ENCODE data around the gene ZMIZ1.

Gene ZMIZ1

DNA sequence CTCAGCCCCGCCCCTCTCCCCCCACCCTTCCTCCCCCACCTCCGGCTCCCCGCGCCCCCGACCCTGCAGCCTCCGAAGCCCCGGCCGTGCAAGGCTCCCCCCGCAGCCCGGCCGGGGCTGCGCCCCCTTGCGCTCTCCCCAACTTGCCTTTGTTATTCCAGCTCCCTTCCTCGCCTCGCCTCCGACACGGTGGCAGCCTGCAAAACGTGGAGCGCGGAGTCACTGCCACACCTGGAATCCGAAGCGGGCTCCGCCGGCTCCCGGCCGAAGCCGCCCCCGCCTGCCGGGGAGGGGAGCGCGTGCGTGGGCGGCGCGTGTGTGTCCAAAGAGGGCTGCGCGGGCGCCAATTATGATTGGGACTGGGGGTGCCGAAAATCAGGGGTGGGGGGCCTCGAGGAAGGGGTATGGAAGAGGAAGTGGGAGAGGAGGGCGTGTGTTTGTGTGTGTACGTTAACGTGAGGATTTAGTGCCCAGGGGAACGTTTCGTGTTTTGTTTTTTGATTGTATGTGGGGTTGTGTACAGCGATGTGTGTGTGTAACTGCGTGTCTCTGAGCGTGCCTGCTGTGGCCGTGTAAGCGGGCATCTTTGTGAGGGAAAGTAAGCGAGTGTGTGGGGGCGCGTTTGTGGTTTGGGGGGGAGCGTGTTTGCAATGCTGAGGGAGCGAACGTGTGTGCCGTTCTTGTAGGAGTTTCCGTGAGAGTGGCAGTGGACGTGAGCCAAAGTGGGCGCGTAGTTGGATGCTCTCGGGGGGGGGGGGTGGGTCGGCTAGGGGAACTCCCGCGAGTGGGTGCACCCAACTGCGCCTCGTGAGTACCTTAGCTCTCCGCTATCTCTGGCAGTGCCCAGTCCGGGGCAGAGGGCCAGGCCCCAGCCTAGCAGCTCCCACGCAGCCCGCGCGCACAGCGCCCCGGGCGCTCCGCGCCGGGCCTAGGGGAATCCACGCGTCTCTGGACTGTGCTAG, 1.2 kb upstream of the ZMIZ1 start (continued):
- TF ChIP-seq, protein P1, sequence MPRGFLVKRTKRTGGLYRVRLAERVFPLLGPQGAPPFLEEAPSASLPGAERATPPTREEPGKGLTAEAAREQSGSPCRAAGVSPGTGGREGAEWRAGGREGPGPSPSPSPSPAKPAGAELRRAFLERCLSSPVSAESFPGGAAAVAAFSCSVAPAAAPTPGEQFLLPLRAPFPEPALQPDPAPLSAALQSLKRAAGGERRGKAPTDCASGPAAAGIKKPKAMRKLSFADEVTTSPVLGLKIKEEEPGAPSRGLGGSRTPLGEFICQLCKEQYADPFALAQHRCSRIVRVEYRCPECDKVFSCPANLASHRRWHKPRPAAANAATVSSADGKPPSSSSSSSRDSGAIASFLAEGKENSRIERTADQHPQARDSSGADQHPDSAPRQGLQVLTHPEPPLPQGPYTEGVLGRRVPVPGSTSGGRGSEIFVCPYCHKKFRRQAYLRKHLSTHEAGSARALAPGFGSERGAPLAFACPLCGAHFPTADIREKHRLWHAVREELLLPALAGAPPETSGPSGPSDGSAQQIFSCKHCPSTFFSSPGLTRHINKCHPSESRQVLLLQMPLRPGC (tag by site-specific recombination; IDR thresholded peaks at IDR 0.05) = peak; percentile 41; the same call in 1 of the 2 replicates
- no peak for TF ChIP-seq ZNF248 (tag by site-specific recombination; IDR thresholded peaks at IDR 0.05)
- TF ChIP-seq SP7 (tag by site-specific recombination; IDR thresholded peaks at IDR 0.05) = peak; percentile 72
- TF ChIP-seq, protein P2, sequence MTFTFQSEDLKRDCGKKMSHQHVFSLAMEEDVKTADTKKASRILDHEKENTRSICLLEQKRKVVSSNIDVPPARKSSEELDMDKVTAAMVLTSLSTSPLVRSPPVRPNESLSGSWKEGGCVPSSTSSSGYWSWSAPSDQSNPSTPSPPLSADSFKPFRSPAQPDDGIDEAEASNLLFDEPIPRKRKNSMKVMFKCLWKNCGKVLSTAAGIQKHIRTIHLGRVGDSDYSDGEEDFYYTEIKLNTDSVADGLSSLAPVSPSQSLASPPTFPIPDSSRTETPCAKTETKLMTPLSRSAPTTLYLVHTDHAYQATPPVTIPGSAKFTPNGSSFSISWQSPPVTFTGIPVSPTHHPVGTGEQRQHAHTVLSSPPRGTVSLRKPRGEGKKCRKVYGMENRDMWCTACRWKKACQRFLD (tag by site-specific recombination; IDR thresholded peaks at IDR 0.05) = no peak
- TF ChIP-seq ZNF629 (tag by site-specific recombination; IDR thresholded peaks at IDR 0.05) = peak; percentile 80
- TF ChIP-seq ZNF394 (tag by site-specific recombination; IDR thresholded peaks at IDR 0.05; ENCODE audit: borderline replicate concordance) = peak; percentile 30; the same call in 1 of the 2 replicates
- TF ChIP-seq ZNF621 (tag by site-specific recombination; IDR thresholded peaks at IDR 0.05) = no peak
- TF ChIP-seq, protein P3, sequence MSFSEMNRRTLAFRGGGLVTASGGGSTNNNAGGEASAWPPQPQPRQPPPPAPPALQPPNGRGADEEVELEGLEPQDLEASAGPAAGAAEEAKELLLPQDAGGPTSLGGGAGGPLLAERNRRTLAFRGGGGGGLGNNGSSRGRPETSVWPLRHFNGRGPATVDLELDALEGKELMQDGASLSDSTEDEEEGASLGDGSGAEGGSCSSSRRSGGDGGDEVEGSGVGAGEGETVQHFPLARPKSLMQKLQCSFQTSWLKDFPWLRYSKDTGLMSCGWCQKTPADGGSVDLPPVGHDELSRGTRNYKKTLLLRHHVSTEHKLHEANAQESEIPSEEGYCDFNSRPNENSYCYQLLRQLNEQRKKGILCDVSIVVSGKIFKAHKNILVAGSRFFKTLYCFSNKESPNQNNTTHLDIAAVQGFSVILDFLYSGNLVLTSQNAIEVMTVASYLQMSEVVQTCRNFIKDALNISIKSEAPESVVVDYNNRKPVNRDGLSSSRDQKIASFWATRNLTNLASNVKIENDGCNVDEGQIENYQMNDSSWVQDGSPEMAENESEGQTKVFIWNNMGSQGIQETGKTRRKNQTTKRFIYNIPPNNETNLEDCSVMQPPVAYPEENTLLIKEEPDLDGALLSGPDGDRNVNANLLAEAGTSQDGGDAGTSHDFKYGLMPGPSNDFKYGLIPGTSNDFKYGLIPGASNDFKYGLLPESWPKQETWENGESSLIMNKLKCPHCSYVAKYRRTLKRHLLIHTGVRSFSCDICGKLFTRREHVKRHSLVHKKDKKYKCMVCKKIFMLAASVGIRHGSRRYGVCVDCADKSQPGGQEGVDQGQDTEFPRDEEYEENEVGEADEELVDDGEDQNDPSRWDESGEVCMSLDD (tag by site-specific recombination; IDR thresholded peaks at IDR 0.05) = peak; percentile 97
- no peak for TF ChIP-seq YY2 (tag by site-specific recombination; IDR thresholded peaks at IDR 0.05)
- TF ChIP-seq ZNF561 (tag by site-specific recombination; IDR thresholded peaks at IDR 0.05; ENCODE audit: borderline replicate concordance) = no peak
- TF ChIP-seq ZNF155 (tag by site-specific recombination; IDR thresholded peaks at IDR 0.05) = no peak
- TF ChIP-seq MEIS1 (CRISPR knock-in tag; IDR thresholded peaks at IDR 0.05; ENCODE audit: borderline replicate concordance) = no peak
- TF ChIP-seq ZNF121 (tag by site-specific recombination; IDR thresholded peaks at IDR 0.05) = no peak; the same call in 1 of the 2 replicates
- no peak for TF ChIP-seq ZNF223 (tag by site-specific recombination; IDR thresholded peaks at IDR 0.05)
- TF ChIP-seq, protein P4, sequence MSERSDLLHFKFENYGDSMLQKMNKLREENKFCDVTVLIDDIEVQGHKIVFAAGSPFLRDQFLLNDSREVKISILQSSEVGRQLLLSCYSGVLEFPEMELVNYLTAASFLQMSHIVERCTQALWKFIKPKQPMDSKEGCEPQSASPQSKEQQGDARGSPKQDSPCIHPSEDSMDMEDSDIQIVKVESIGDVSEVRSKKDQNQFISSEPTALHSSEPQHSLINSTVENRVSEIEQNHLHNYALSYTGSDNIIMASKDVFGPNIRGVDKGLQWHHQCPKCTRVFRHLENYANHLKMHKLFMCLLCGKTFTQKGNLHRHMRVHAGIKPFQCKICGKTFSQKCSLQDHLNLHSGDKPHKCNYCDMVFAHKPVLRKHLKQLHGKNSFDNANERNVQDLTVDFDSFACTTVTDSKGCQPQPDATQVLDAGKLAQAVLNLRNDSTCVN (tag by site-specific recombination; optimal IDR thresholded peaks at IDR 0.05) = peak; percentile 96
- peak; percentile 65 for TF ChIP-seq KLF1 (tag by site-specific recombination; IDR thresholded peaks at IDR 0.05)
- no peak for TF ChIP-seq ZNF548 (tag by site-specific recombination; IDR thresholded peaks at IDR 0.05)
- TF ChIP-seq, protein P5, sequence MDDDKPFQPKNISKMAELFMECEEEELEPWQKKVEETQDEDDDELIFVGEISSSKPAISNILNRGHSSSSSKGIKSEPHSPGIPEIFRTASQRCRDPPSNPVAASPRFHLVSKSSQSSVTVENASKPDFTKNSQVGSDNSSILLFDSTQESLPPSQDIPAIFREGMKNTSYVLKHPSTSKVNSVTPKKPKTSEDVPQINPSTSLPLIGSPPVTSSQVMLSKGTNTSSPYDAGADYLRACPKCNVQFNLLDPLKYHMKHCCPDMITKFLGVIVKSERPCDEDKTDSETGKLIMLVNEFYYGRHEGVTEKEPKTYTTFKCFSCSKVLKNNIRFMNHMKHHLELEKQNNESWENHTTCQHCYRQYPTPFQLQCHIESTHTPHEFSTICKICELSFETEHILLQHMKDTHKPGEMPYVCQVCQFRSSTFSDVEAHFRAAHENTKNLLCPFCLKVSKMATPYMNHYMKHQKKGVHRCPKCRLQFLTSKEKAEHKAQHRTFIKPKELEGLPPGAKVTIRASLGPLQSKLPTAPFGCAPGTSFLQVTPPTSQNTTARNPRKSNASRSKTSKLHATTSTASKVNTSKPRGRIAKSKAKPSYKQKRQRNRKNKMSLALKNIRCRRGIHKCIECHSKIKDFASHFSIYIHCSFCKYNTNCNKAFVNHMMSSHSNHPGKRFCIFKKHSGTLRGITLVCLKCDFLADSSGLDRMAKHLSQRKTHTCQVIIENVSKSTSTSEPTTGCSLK (tag by site-specific recombination; IDR thresholded peaks at IDR 0.05) = no peak
- peak; percentile 96 for TF ChIP-seq ZNF335 (tag by site-specific recombination; conservative IDR thresholded peaks at IDR 0.05)
- no peak for TF ChIP-seq ZNF707 (tag by site-specific recombination; IDR thresholded peaks at IDR 0.05)
- no peak for TF ChIP-seq ZNF292 (tag by site-specific recombination; IDR thresholded peaks at IDR 0.05; ENCODE audit: borderline replicate concordance, low read depth)
- TF ChIP-seq ZNF660 (tag by site-specific recombination; IDR thresholded peaks at IDR 0.05) = peak; percentile 75; the same call in 1 of the 2 replicates
- no peak for TF ChIP-seq ZNF169 (tag by site-specific recombination; IDR thresholded peaks at IDR 0.05)
- no peak; the same call in none of the 2 replicates for TF ChIP-seq ZBTB21 (tag by site-specific recombination; IDR thresholded peaks at IDR 0.05)
- TF ChIP-seq ZNF792 (tag by site-specific recombination; IDR thresholded peaks at IDR 0.05) = no peak
- TF ChIP-seq GLI4 (tag by site-specific recombination; IDR thresholded peaks at IDR 0.05) = 0 out of 2 replicates have a peak, but pooled peaks have one; percentile 16
- TF ChIP-seq GLIS2 (tag by site-specific recombination; IDR thresholded peaks at IDR 0.05) = peak; percentile 70
- no peak for TF ChIP-seq ZNF24 (tag by site-specific recombination; IDR thresholded peaks at IDR 0.05)
- no peak for TF ChIP-seq ZNF311 (tag by site-specific recombination; IDR thresholded peaks at IDR 0.05; ENCODE audit: borderline replicate concordance)
- peak; percentile 71 for TF ChIP-seq ZFP3 (tag by site-specific recombination; IDR thresholded peaks at IDR 0.05; ENCODE audit: low read depth)
- no peak for TF ChIP-seq ZNF19 (tag by site-specific recombination; IDR thresholded peaks at IDR 0.05; ENCODE audit: low read depth)
- TF ChIP-seq ZNF391 (tag by site-specific recombination; IDR thresholded peaks at IDR 0.05; ENCODE audit: borderline replicate concordance, low read depth) = peak; percentile 40; the same call in 1 of the 2 replicates

All from HEK293 (cell line).